ENCODE measurements around the gene NDUFS1. TPM values are rescaled to one million over a fixed set of nuclear protein-coding genes. Genes with fewer than 3 reads are reported as not detected.

Gene NDUFS1
- total and polyA plus RNA-seq, 2 of the 8 experiments (the other 6 are each of a cell fraction or from before 2014, with no cell fraction given): 42.1 to 97.0 TPM

DNA sequence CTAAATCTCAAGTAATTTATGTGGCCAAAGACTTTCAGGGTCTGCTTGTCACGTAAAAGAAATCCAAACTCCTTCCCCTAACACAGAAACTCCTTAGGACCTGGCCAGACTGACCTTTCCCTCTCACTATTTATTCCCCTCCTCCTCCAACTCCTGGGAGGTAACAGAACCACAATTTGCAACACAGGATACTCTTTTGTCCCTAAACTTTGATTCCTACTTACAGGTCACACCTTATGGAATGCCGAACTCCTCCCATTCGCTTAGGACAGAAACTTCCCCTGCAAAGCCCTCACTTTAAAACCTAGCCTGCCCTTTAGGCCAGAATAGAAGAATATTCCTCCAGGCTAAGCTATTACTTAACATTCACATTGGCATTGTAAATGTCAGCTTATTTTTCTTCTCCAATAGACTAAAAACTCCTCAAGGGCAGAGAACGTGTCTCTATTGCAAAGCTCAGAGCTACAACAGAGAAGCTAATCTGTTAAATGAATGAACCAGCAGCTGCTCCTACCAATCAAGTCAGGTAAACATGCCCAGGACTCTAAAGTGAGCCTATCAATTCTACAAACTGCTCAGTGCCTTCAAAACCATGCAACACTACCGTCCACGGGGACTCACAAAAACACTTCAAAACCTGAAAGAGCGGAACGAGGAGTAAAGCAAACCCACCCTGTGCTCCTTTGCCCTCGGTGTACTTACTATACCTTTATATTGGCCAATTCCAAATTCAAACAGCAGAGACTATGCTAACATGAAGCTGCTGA is 79.4 kb downstream of the NDUFS1 start (continued):
- TF ChIP-seq RAD21 (IDR thresholded peaks at IDR 0.05 in 1 of 2, conservative IDR thresholded peaks at IDR 0.05 in 1 of 2; ENCODE audit: low read depth in 2 of 2, low read length in 2 of 2): no peak
- TF ChIP-seq BACH1 (IDR thresholded peaks at IDR 0.05; ENCODE audit: low read length): no peak
- TF ChIP-seq EGR1 (IDR thresholded peaks at IDR 0.05; ENCODE audit: borderline replicate concordance, low read depth, low read length): no peak
- no peak for TF ChIP-seq ZNF274 (IDR thresholded peaks at IDR 0.05; ENCODE audit: borderline replicate concordance, extremely low read depth, low read length)
- TF ChIP-seq POU5F1 (IDR thresholded peaks at IDR 0.05; ENCODE audit: low read depth, low read length): no peak
- TF ChIP-seq E2F6 (IDR thresholded peaks at IDR 0.05): no peak
- no peak for TF ChIP-seq SIX5 (IDR thresholded peaks at IDR 0.05; ENCODE audit: low read depth, low read length)
- no peak for TF ChIP-seq CHD1 (IDR thresholded peaks at IDR 0.05; ENCODE audit: low read depth, low read length)
- no peak for TF ChIP-seq JUND (IDR thresholded peaks at IDR 0.05; ENCODE audit: low read length)
- no peak for TF ChIP-seq EP300 (IDR thresholded peaks at IDR 0.05; ENCODE audit: borderline replicate concordance in 1 of 2, low read depth in 2 of 2, low read length in 2 of 2)
- no peak for TF ChIP-seq ATF3 (IDR thresholded peaks at IDR 0.05; ENCODE audit: insufficient read depth, low read depth, low read length)
- no peak for TF ChIP-seq TEAD4 (IDR thresholded peaks at IDR 0.05; ENCODE audit: low read depth, low read length)
- no peak for TF ChIP-seq SP2 (IDR thresholded peaks at IDR 0.05; ENCODE audit: low read length)
- TF ChIP-seq TAF1 (IDR thresholded peaks at IDR 0.05; ENCODE audit: low read depth, low read length): 0 out of 2 replicates have a peak, but pooled peaks have one; percentile 32
- TF ChIP-seq TAF7 (optimal IDR thresholded peaks at IDR 0.05; ENCODE audit: borderline replicate concordance, low read depth, low read length): peak; percentile 28
- peak; percentile 44; the same call in 1 of the 2 replicates for TF ChIP-seq CEBPB (IDR thresholded peaks at IDR 0.05; ENCODE audit: low read depth, low read length)
- TF ChIP-seq CHD2 (IDR thresholded peaks at IDR 0.05; ENCODE audit: low read length): no peak
- no peak for TF ChIP-seq CREB1 (IDR thresholded peaks at IDR 0.05)
- no peak for TF ChIP-seq NRF1 (IDR thresholded peaks at IDR 0.05; ENCODE audit: low read depth, low read length)
- TF ChIP-seq CTBP2 (IDR thresholded peaks at IDR 0.05; ENCODE audit: borderline replicate concordance, insufficient read depth, insufficient read length, low read length): no peak
- no peak for TF ChIP-seq TCF12 (IDR thresholded peaks at IDR 0.05; ENCODE audit: low read depth, low read length)
- TF ChIP-seq JUN (IDR thresholded peaks at IDR 0.05; ENCODE audit: low read depth, low read length): no peak
- TF ChIP-seq KDM4A (IDR thresholded peaks at IDR 0.05; ENCODE audit: low read depth, low read length, severe bottlenecking): no peak

All from H1 (cell line).